K562 (cell line): ENCODE measurements around the gene HOXB3. TPM values are rescaled to one million over a fixed set of nuclear protein-coding genes. Genes with fewer than 3 reads are reported as not detected.

Experiments used
- BHLHE40 ChIP-seq: IDR thresholded peaks from 2 replicates; pipeline ENCODE4 v1.6.1; 2011; ENCODE audit warnings: low read length, improper control_type of control experiment
- CCAR2 ChIP-seq: fragments of 200-400 bp; formaldehyde crosslinking; IDR thresholded peaks from 2 replicates; pipeline ENCODE4 v1.6.1; 2017; ENCODE audit warnings: mild to moderate bottlenecking, low read depth, low read length
- CTCFL ChIP-seq: IDR thresholded peaks from 2 replicates; pipeline ENCODE4 v1.6.1; 2011; ENCODE audit warnings: borderline replicate concordance, low read depth, mild to moderate bottlenecking, moderate library complexity, low read length; ENCODE audit not compliant: insufficient read depth, poor library complexity, severe bottlenecking
- E2F5 ChIP-seq: sonication (generic); formaldehyde crosslinking; IDR thresholded peaks from 2 replicates; pipeline ENCODE4 v1.8.0; 2022; ENCODE audit warnings: mild to moderate bottlenecking, missing genetic modification reagents
- ELF1 ChIP-seq: fragments of 200-800 bp; sonication (Bioruptor generic); IDR thresholded peaks from 2 replicates; pipeline ENCODE4 v1.6.1; 2016; ENCODE audit warnings: missing genetic modification characterization, missing compliant biosample characterization
- ETS1 ChIP-seq: conservative IDR thresholded peaks from 2 replicates; pipeline ENCODE4 v1.6.1; 2011; ENCODE audit warnings: low read depth, mild to moderate bottlenecking, low read length; ENCODE audit not compliant: control insufficient read depth
- GMEB1 ChIP-seq: fragments of 250-450 bp; sonication (Bioruptor Pico); IDR thresholded peaks from 2 replicates; pipeline ENCODE4 v1.4.0; 2020; ENCODE audit warnings: mild to moderate bottlenecking
- HNRNPUL1 ChIP-seq: fragments of 200-400 bp; formaldehyde crosslinking; IDR thresholded peaks from 2 replicates; pipeline ENCODE4 v1.6.1; 2017; ENCODE audit warnings: low read length
- NKRF ChIP-seq: fragments of 450-650 bp; IDR thresholded peaks from 2 replicates; pipeline ENCODE4 v1.6.1; 2016; ENCODE audit warnings: borderline replicate concordance
- POLR2H ChIP-seq: IDR thresholded peaks from 2 replicates; pipeline ENCODE4 v1.6.1; 2016; ENCODE audit warnings: missing genetic modification characterization, low read depth, mild to moderate bottlenecking, control low read depth, missing compliant biosample characterization, moderate library complexity
- PURB ChIP-seq: sonication (generic); formaldehyde crosslinking; IDR thresholded peaks from 2 replicates; pipeline ENCODE4 v1.9.0; 2021; ENCODE audit warnings: low read depth, mild to moderate bottlenecking, missing genetic modification reagents
- RBBP5 ChIP-seq: fragments of 200-600 bp; sonication (generic); IDR thresholded peaks from 2 replicates; pipeline ENCODE4 v1.6.1; 2012; ENCODE audit warnings: borderline replicate concordance, mild to moderate bottlenecking, low read length, control low read depth, inconsistent platforms; ENCODE audit not compliant: insufficient read depth, poor library complexity, severe bottlenecking
- RBFOX2 ChIP-seq: fragments of 200-400 bp; formaldehyde crosslinking; IDR thresholded peaks from 2 replicates; pipeline ENCODE4 v1.6.1; 2017; ENCODE audit warnings: low read depth, mild to moderate bottlenecking, low read length, moderate library complexity
- THRA ChIP-seq: fragments of 450-650 bp; IDR thresholded peaks from 2 replicates; pipeline ENCODE4 v1.6.1; 2017; ENCODE audit warnings: mild to moderate bottlenecking, moderate library complexity
- ZEB2 ChIP-seq: fragments of 450-650 bp; IDR thresholded peaks from 2 replicates; pipeline ENCODE4 v1.6.1; 2016
- ZNF12 ChIP-seq: sonication (generic); formaldehyde crosslinking; IDR thresholded peaks from 2 replicates; pipeline ENCODE4 v1.4.0; 2020; ENCODE audit warnings: mild to moderate bottlenecking, missing genetic modification reagents
- ZNF668 ChIP-seq: fragments of 250-450 bp; sonication (Bioruptor Pico); IDR thresholded peaks from 2 replicates; pipeline ENCODE4 v1.8.0; 2022; ENCODE audit warnings: mild to moderate bottlenecking, inconsistent platforms
- polyA plus RNA-seq, 8 experiments: library from polyadenylated mRNA; depleted of rRNA in 4 of 8; stranded (reverse) in 5 of 8; unstranded in 3 of 8; fragments of >200 nt; fragmentation: Nextera tagmentation in 2 of 8; fragmentation: Illumina TruSeq in 1 of 8; extraction: Ambion mirVana in 2 of 8; extraction: Trizol in 1 of 8; gene quantifications; 2 replicates each; pipeline versions ENCODE4 v1.2.1 to v1.2.3, GENCODE V29; 2011 to 2014; ENCODE audit warnings: inconsistent platforms in 1 of 8, missing spikeins in 1 of 8
- total RNA-seq, 7 experiments: library from RNA; depleted of rRNA in 6 of 7; stranded (reverse); fragments of >200 nt in 6 of 7; fragmentation: Illumina TruSeq in 2 of 7; extraction: Trizol in 2 of 7; gene quantifications; 2 replicates each; pipeline versions ENCODE4 v1.2.1 to v1.2.3, GENCODE V29; 2011 to 2021; ENCODE audit warnings: low replicate concordance in 1 of 7

The HOXB3 gene
- total and polyA plus RNA-seq, 9 of the 15 experiments (the other 6 are each of a cell fraction or from before 2014, with no cell fraction given) = 2.4 to 41.3 (median 20.2) TPM

- TF ChIP-seq NKRF (no peak), THRA (no peak), ZNF668 (CRISPR knock-in tag) (no peak), CCAR2 (no peak), GMEB1 (no peak), ZEB2 (no peak), ETS1 (no peak), POLR2H (tag) (peak; percentile 31; the same call in 1 of the 2 replicates), ZNF12 (CRISPR knock-in tag) (no peak), RBFOX2 (peak; percentile 53; the same call in 1 of the 2 replicates), RBBP5 (peak; percentile 72), CTCFL (no peak), BHLHE40 (no peak; the same call in 1 of the 2 replicates), ELF1 (tag) (no peak), HNRNPUL1 (no peak), E2F5 (CRISPR knock-in tag) (no peak; the same call in 1 of the 2 replicates), PURB (CRISPR knock-in tag) (no peak)
These were observed 42.9 kb downstream of the HOXB3 start (continued) for GRCh38 chr17:48546924-48547807.
